ENCODE data around the gene CACNG3. TPM values are rescaled to one million over a fixed set of nuclear protein-coding genes. Genes with fewer than 3 reads are reported as not detected.

CACNG3 gene
- polyA plus RNA-seq, 1 donor from 2014 or later = not detected

DNA sequence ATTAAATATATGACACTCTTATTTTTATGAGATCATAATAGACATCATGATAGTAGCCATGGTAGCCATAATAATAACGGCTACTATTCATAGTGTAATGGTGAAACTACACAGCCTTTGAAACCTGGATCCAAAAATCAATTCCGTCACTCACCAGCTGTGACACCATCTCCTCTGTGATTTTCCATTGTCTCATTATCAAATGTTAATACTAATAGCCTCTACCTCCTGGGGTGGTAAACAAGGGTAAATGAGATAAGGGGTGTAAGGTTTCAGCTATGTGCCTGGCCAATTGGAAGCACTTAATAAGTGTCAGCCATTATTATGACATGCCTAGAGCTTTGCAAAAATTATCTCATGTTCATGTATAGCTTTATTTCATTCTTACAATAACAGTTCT, 88.6 kb downstream of the CACNG3 start:
- no peaks in the 10 kb centered on the region for H3F3A ChIP-seq (ENCODE audit: insufficient read depth, low read length, poor library complexity, severe bottlenecking)
- no peaks in the 10 kb centered on the region for H3K9me3 ChIP-seq (ENCODE audit: low read length)
- H3K79me2 ChIP-seq (replicated peaks; ENCODE audit: insufficient read depth, low read length) = no peaks in the 10 kb centered on the region
- H3K36me3 ChIP-seq (ENCODE audit: insufficient read depth, low read length) = no peaks in the 10 kb centered on the region
- H2AFZ ChIP-seq (ENCODE audit: low read depth, low read length) = no peak overlapping the region
- no peak for TF ChIP-seq CTCF (IDR thresholded peaks at IDR 0.05; ENCODE audit: poor library complexity, severe bottlenecking)
- no peak for TF ChIP-seq EP300 (conservative IDR thresholded peaks at IDR 0.05; ENCODE audit: poor library complexity, severe bottlenecking)
- TF ChIP-seq EZH2 (IDR thresholded peaks at IDR 0.05; ENCODE audit: borderline replicate concordance, insufficient read depth, low read length, poor library complexity, severe bottlenecking) = no peak
- no peak for TF ChIP-seq MXI1 (conservative IDR thresholded peaks at IDR 0.05; ENCODE audit: poor library complexity, severe bottlenecking)
- no peak for TF ChIP-seq RAD21 (conservative IDR thresholded peaks at IDR 0.05)
- TF ChIP-seq REST (IDR thresholded peaks at IDR 0.05; ENCODE audit: borderline replicate concordance) = no peak
- no peak for TF ChIP-seq POLR2AphosphoS5 (IDR thresholded peaks at IDR 0.05)
- TF ChIP-seq TAF1 (IDR thresholded peaks at IDR 0.05; ENCODE audit: low read depth) = no peak
- TF ChIP-seq SMC3 (conservative IDR thresholded peaks at IDR 0.05; ENCODE audit: poor library complexity) = no peak
- H3K9ac ChIP-seq (ENCODE audit: low read length) = no peak overlapping the region
- H3K27me3 ChIP-seq (ENCODE audit: insufficient read depth, low read depth, low read length) = no peaks in the 10 kb centered on the region
- H3K4me2 ChIP-seq (ENCODE audit: low read length) = no peak overlapping the region
- no peak overlapping the region for H3K27ac ChIP-seq (ENCODE audit: low read length)
- no peaks in the 10 kb centered on the region for H3K9me2 ChIP-seq (ENCODE audit: insufficient read depth, low read length)
- no peak overlapping the region for H3K4me3 ChIP-seq (ENCODE audit: low read length)
- H4K20me1 ChIP-seq (ENCODE audit: insufficient read depth) = no peaks in the 10 kb centered on the region

- H3K79me2 ChIP-seq (replicated peaks; ENCODE audit: insufficient read depth, low read length) = no peaks in the 10 kb centered on the region
- H3K4me2 ChIP-seq (ENCODE audit: low read length) = no peak overlapping the region
- no peak overlapping the region for H3K9ac ChIP-seq (ENCODE audit: low read length)
- H2AFZ ChIP-seq (ENCODE audit: low read depth, low read length) = no peak overlapping the region
- no peaks in the 10 kb centered on the region for H3K36me3 ChIP-seq (ENCODE audit: insufficient read depth, low read length)
- TF ChIP-seq SMC3 (conservative IDR thresholded peaks at IDR 0.05; ENCODE audit: poor library complexity) = no peak
- no peak for TF ChIP-seq CTCF (IDR thresholded peaks at IDR 0.05; ENCODE audit: poor library complexity, severe bottlenecking)
- TF ChIP-seq TAF1 (IDR thresholded peaks at IDR 0.05; ENCODE audit: low read depth) = no peak
- TF ChIP-seq POLR2AphosphoS5 (IDR thresholded peaks at IDR 0.05) = no peak
- TF ChIP-seq REST (IDR thresholded peaks at IDR 0.05; ENCODE audit: borderline replicate concordance) = no peak
- TF ChIP-seq EP300 (conservative IDR thresholded peaks at IDR 0.05; ENCODE audit: poor library complexity, severe bottlenecking) = no peak
- TF ChIP-seq EZH2 (IDR thresholded peaks at IDR 0.05; ENCODE audit: borderline replicate concordance, insufficient read depth, low read length, poor library complexity, severe bottlenecking) = no peak
- TF ChIP-seq RAD21 (conservative IDR thresholded peaks at IDR 0.05) = no peak
- TF ChIP-seq MXI1 (conservative IDR thresholded peaks at IDR 0.05; ENCODE audit: poor library complexity, severe bottlenecking) = no peak
- no peaks in the 10 kb centered on the region for H3F3A ChIP-seq (ENCODE audit: insufficient read depth, low read length, poor library complexity, severe bottlenecking)
- H3K4me3 ChIP-seq (ENCODE audit: low read length) = no peak overlapping the region
- no peaks in the 10 kb centered on the region for H3K9me2 ChIP-seq (ENCODE audit: insufficient read depth, low read length)
- no peaks in the 10 kb centered on the region for H4K20me1 ChIP-seq (ENCODE audit: insufficient read depth)
- H3K9me3 ChIP-seq (ENCODE audit: low read length) = no peaks in the 10 kb centered on the region
- no peaks in the 10 kb centered on the region for H3K27me3 ChIP-seq (ENCODE audit: insufficient read depth, low read depth, low read length)
- H3K27ac ChIP-seq (ENCODE audit: low read length) = no peak overlapping the region
These were observed 89.6 kb downstream of the CACNG3 start for GRCh38 chr16:24345704-24346103.

All from neural cell (in vitro differentiated cells).